HG02943 (cell line): Measurements from ENCODE around the gene SNX13.
A peak's percentile ranks its signal among the peaks of the same experiment; 100 is the strongest.

Experiments
- ATAC-seq: cut with Tn5 transposase; IDR thresholded peaks from one replicate; pipeline ENCODE4 v1.9.1; 2021; ENCODE audit warnings: mild to moderate bottlenecking, low read depth, moderate library complexity; ENCODE audit not compliant: unreplicated experiment

SNX13 gene

GRCh38 chr7:17947620-17948019, 7.3 kb upstream of the SNX13 start:
- no peak for ATAC-seq

DNA sequence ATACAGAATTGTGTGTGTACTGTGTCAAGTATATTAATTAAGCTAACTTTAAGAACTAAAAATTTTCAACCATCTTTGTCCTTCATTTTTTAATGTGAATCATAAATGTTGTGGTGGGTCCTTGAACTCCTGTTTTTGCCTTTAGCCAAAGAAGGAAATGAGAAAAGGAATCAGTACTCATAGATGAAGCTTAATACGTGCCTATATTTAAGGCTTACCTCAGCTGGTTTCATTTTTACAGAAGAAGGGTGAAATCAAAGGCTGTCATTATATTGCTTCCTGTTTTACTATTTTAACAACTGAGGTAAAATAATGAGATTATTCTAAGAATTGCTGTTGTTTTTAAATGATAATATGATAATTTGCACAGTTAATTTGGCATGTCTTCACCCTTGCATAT, 6.3 kb upstream of the SNX13 start:
- ATAC-seq, result no peak

DNA sequence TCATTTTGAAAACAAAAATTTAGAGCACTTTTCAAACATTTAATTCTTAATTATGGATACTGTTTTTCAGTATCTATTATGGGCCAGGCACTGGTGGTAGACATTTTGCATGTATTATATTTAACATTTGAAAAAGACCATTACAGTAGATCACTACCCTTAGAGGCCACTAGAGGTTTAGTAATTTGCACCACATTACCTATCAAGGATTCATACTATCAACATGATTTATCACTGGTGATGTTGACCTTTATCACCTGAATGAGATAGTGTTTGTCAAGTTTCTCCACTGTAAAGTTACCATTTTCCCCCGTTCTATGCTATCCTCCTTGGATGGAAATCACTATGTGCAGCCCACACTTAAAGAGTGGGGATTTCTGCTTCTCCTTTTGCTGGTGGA, 4.4 kb upstream of the SNX13 start:
- no peak for ATAC-seq

DNA sequence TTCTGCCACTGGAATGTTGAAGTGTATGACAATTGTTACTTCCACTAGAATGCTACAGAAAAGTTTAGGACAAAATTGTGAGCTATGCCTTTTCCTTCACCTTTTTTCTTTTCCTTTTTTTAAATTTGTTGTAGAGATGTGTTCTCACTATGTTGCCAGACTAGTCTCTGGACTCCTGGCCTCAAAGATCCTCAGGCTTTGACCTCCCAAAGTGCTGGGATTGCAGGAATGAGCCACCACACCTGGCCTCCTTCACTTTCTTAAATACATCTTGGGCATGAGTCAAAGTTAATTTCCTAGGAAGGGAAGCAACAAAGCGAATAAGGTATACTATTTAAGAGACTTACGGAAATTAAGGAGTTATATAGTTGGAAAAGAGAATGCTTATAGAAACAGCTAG, 2.7 kb upstream of the SNX13 start:
- no peak for ATAC-seq

GRCh38 chr7:17942231-17942630, 1.9 kb upstream of the SNX13 start:
- no peak for ATAC-seq

- ATAC-seq, result no peak
Measured at GRCh38 chr7:17940951-17941431, 697 bp upstream of the SNX13 start.

DNA sequence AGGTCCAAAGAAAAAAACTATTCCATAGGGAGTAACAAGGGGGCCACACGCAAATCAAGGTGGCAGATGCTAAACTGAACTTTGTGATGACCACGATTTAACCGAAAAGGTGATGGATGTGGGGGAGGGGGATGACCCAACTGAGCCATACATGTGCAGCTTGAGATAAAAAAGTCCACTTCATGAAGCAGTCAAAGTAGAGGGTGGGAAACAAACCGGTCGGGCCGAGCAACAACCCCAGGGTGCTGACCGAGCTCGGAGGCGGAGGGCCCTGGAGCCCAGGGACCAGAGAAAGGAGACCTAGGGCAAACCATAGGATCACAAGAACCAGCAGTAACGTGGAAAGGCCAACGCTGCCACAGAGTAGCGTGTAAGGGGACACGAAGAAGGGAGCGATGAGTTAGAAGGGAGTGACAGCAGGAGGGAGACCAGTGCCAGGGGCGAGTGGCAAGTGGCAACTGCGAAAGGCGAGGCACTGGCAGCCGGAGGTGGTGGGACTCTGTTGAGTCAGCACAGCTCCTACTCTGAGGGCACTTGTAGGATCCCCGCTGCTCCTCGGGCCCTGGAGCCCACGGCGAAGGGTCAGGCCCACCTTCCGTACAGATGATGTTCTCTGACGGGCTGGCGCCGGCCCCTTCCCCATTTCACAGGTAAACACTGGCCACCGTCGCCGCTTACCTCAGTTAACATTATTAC, 540 bp downstream of the SNX13 start:
- peak; percentile 43 for ATAC-seq

GRCh38 chr7:17939211-17939605, 1.1 kb downstream of the SNX13 start:
- no peak for ATAC-seq

DNA sequence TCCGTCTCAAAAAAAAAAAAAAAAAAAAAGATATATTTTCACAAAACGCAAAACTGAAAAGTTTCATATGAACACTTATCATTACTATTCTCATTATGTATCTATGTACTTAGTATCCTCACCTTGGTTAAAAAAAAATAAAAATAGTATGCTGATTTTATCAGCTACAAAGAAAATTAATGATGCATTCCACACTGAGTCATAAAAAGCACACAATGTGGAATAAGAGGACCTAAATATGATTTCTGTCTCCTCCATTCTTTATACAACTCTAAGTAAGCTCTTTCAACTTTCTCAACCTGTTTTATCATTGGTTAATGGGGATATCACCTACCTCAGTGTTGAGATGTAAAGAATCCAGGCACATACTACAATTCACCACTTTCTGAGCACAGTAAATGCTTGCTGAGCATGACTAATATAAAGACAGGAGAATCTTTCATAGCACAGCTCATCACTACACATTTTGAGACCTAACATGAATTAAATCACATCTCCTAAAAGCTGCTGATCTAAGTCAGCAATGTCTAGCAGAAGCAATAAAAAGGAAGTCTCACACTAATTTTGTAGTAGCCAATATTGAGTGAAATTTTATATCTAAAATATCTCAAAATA, 2.7 kb downstream of the SNX13 start:
- no peak for ATAC-seq

DNA sequence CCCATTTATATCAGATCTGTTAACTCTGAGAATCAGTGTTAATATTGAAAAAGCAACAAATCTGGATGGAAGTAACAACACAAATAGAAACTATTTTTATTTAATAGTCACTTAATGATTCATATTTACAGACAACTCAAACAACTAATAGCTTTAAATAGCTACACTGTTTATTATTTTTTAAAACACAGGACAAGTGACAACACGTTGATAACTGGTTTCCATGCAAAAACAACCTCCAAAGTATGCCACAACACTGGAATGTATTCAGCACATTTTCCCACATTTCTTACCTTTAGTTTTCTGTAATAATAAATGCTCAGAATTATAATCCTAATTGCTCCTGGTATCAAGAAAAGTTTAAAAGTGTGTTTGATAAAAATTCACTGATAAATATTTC, 4.0 kb downstream of the SNX13 start:
- no peak for ATAC-seq

GRCh38 chr7:17934612-17935240, 5.6 kb downstream of the SNX13 start:
- no peak for ATAC-seq

DNA sequence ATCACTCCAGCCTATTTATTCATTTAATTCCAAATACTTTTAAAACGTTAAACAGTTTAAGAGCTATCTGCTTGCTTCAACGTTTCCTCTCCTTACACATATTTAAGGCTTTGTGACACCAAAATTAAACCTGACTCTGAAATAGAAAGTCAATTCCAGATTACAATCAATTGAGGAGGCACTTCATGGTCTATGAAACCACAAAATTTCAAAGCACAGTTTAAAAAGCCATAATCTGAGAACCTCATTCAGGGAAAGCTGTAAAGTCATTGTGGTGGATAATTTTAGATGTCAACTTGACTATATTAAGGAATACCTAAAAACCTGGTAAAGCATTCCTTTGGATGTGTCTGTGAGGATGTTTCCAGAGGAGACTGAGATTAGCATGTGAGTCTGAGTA, 6.2 kb downstream of the SNX13 start:
- ATAC-seq, result no peak

GRCh38 chr7:17932770-17933169, 7.5 kb downstream of the SNX13 start:
- no peak for ATAC-seq

DNA sequence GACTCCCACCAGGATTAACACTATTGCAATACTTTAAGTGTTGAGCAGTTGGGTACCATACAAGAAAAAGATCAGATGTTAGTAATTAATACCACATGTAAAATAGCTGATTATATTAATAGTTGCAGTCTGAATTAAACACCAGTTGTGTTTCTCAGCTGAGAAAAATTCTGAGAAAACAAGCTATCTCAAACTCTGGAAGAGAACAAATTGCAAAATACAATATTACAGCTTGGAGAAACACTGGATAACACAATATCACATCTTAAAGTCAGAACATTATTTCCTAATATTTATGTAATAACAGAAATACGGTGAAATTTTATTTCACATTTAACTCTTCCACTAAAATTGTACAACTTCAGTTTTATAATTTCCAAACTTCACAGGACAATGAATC, 9.2 kb downstream of the SNX13 start:
- ATAC-seq, result no peak

GRCh38 chr7:17930546-17930945, 9.7 kb downstream of the SNX13 start:
- no peak for ATAC-seq

- ATAC-seq, result no peak
Measured at GRCh38 chr7:17929647-17930395, 10.5 kb downstream of the SNX13 start.

DNA sequence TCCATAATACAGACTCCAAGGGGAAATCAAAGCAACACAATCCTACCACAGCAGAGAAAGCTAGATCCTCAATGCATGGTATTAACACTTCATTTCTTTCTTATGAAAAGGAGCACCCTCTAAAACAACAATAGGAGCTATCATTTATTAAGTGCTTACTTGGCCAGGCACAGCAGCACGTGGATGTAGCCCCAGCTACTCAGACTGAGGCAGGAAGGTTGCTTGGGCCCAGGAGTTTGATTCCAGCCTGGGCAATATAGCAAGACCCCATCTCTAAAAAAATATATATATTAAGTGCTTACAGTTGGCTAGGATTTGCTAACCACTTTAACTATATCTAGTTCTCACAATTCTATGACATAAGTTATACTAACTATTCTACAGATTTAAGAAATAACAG, 12.2 kb downstream of the SNX13 start:
- ATAC-seq, result no peak

DNA sequence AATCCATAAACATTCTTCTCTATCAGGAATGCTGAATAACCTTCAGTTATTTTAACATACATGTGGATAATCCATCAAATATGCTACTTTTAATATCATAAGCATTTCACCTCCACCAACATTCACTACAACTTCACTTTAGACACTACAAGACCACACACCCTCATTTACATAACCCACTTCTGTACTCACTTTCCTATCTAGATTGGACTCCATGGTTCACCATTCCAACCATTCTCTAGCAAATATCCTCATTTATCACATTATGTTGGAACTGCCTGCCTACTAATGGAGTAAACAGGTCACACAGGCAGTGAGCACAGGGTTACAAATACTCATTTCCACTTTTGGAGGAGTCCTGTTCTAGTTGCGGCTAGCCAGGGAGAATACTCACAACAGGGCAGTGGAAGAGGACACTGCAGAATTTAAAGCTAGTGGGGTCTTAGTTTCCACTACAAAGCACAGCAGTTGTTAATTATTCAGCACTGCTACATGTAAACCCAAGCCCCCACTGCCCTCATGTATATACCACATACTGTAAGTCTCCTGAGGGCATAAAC, 18.4 kb downstream of the SNX13 start:
- ATAC-seq, result no peak

- no peak for ATAC-seq
Measured at GRCh38 chr7:17917842-17918241, 22.5 kb downstream of the SNX13 start.

DNA sequence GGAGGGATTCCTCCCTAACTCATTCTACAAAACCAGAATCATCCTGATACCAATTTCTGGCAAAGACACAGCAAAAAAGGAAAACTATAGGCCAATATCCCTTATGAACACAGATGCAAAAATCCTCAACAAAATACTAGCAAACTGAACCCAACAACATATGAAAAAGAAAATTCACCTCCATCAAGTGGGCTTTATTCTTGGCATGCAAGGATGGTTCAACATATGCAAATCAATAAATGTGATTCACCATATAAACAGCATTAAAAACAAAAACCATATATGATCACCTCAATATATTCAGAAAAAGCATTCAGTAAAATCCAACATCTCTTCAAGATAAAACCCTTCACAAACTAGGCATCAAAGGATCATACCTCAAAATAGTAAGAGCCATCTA, 23.5 kb downstream of the SNX13 start:
- no peak for ATAC-seq

- no peak for ATAC-seq
Measured at GRCh38 chr7:17915796-17916195, 24.5 kb downstream of the SNX13 start.
